ENCODE results near the gene KDF1. TPM values are rescaled to one million over a fixed set of nuclear protein-coding genes. Genes with fewer than 3 reads are reported as not detected.

The KDF1 gene
- total RNA-seq, 1 experiment from 2014 or later: 23.0 TPM

GRCh38 chr1:26994020-26994786 lies 33.9 kb upstream of the KDF1 start:
- DNase-seq (ENCODE audit: low read depth, low spot score) (no peak), ATAC-seq (no peak)
- POLR2A ChIA-PET: interaction anchor here (0.6 to 2.2 kb wide), 20 partner anchors 9 to 1754 kb away, joined by 3 to 8 read pairs (median 4); partner anchors contain the start of genes KDF1, NUDC and TENT5B

More at GRCh38 chr1:26994020-26994786, 33.9 kb upstream of the KDF1 start:
- H3K36me3 ChIP-seq (ENCODE audit: control insufficient read depth in 1 of 2, insufficient read depth in 2 of 2, low read length in 2 of 2): no peaks in the 10 kb centered on the region
- intact Hi-C loops (cut with micrococcal nuclease): no loop called here
- H3K79me2 ChIP-seq (ENCODE audit: insufficient read depth, low read length): peaks cover 33% of the 10 kb centered on the region
- H3K4me3 ChIP-seq (replicated peaks in 1 of 2; ENCODE audit: low read depth in 1 of 2, low read length in 2 of 2): peak overlapping the region; percentile 84 to 85
- peak overlapping the region; percentile 85 for H3K27ac ChIP-seq (ENCODE audit: low read depth, low read length)
- H3K4me2 ChIP-seq (ENCODE audit: low read length): peak overlapping the region; percentile 90
- peaks cover 74 to 87% of the 10 kb centered on the region in 2 experiments for H3K4me1 ChIP-seq (ENCODE audit: control insufficient read depth in 1 of 2, insufficient read depth in 2 of 2, low read length in 2 of 2)
- peak overlapping the region; percentile 89 for H3K9ac ChIP-seq (ENCODE audit: low read length)
- ChIA-PET RAD21 (ENCODE audit: low non-redundant PET in 1 of 2, low total read pairs in 2 of 2, uncharacterized antibody in 2 of 2, unreplicated experiment in 2 of 2) (interaction anchor here (1.2 to 1.6 kb wide), 2 partner anchors 27 kb away, joined by 5 to 7 read pairs; no protein-coding TSS in a partner anchor), CTCF (no interaction called here)
- no peak overlapping the region for H2AFZ ChIP-seq (ENCODE audit: low read depth, low read length, poor library complexity, severe bottlenecking)
- peaks cover 7% of the 10 kb centered on the region; the same call in 1 of the 2 replicates for H4K20me1 ChIP-seq (ENCODE audit: insufficient read depth)
- TF ChIP-seq SIN3A (IDR thresholded peaks at IDR 0.05; ENCODE audit: low read depth) (no peak), ELF1 (IDR thresholded peaks at IDR 0.05; ENCODE audit: borderline replicate concordance, low read depth) (no peak), EZH2phosphoT487 (IDR thresholded peaks at IDR 0.05; ENCODE audit: borderline replicate concordance) (no peak), CEBPB (IDR thresholded peaks at IDR 0.05; ENCODE audit: low read depth) (no peak), EGR1 (IDR thresholded peaks at IDR 0.05; ENCODE audit: low read depth) (no peak), TCF7L2 (IDR thresholded peaks at IDR 0.05; ENCODE audit: borderline replicate concordance, extremely low read depth, insufficient read depth, insufficient read length) (no peak), POLR2AphosphoS5 (IDR thresholded peaks at IDR 0.05; ENCODE audit: low read depth, low read length) (0 out of 2 replicates have a peak, but pooled peaks have one; percentile 22), ZFX (IDR thresholded peaks at IDR 0.05) (peak; percentile 60; the same call in 1 of the 2 replicates)
- TF ChIP-seq, protein P1, sequence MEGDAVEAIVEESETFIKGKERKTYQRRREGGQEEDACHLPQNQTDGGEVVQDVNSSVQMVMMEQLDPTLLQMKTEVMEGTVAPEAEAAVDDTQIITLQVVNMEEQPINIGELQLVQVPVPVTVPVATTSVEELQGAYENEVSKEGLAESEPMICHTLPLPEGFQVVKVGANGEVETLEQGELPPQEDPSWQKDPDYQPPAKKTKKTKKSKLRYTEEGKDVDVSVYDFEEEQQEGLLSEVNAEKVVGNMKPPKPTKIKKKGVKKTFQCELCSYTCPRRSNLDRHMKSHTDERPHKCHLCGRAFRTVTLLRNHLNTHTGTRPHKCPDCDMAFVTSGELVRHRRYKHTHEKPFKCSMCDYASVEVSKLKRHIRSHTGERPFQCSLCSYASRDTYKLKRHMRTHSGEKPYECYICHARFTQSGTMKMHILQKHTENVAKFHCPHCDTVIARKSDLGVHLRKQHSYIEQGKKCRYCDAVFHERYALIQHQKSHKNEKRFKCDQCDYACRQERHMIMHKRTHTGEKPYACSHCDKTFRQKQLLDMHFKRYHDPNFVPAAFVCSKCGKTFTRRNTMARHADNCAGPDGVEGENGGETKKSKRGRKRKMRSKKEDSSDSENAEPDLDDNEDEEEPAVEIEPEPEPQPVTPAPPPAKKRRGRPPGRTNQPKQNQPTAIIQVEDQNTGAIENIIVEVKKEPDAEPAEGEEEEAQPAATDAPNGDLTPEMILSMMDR (IDR thresholded peaks at IDR 0.05 in 2 of 3, conservative IDR thresholded peaks at IDR 0.05 in 1 of 3; ENCODE audit: borderline replicate concordance in 1 of 3, insufficient read depth in 1 of 3, low read depth in 2 of 3, low read length in 2 of 3): no peak
- TF ChIP-seq, protein P2, sequence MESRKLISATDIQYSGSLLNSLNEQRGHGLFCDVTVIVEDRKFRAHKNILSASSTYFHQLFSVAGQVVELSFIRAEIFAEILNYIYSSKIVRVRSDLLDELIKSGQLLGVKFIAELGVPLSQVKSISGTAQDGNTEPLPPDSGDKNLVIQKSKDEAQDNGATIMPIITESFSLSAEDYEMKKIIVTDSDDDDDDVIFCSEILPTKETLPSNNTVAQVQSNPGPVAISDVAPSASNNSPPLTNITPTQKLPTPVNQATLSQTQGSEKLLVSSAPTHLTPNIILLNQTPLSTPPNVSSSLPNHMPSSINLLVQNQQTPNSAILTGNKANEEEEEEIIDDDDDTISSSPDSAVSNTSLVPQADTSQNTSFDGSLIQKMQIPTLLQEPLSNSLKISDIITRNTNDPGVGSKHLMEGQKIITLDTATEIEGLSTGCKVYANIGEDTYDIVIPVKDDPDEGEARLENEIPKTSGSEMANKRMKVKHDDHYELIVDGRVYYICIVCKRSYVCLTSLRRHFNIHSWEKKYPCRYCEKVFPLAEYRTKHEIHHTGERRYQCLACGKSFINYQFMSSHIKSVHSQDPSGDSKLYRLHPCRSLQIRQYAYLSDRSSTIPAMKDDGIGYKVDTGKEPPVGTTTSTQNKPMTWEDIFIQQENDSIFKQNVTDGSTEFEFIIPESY (IDR thresholded peaks at IDR 0.05; ENCODE audit: extremely low read depth, insufficient replicate concordance, low read length): no peak
- no peaks in the 10 kb centered on the region for H3K9me2 ChIP-seq (ENCODE audit: insufficient read depth)
- no peaks in the 10 kb centered on the region for H3K9me3 ChIP-seq (ENCODE audit: control insufficient read depth in 1 of 2, insufficient read depth in 1 of 2, low read depth in 1 of 2, low read length in 2 of 2)
- no peaks in the 10 kb centered on the region for H3K27me3 ChIP-seq (ENCODE audit: insufficient read depth, low read length)
- BruUV-seq (replicated peaks): no TSS peak
